H9 (cell line): ENCODE measurements around the gene BOD1L2. TPM values are rescaled to one million over a fixed set of nuclear protein-coding genes. Genes with fewer than 3 reads are reported as not detected.

Experiments
- DNase-seq: peaks from one replicate; pipeline ENCODE4 v3.0.0-alpha.2; 2017
- H2AFZ ChIP-seq: one replicate; pipeline ENCODE4 v1.6.1; 2013; ENCODE audit warnings: mild to moderate bottlenecking, low read length, control low read depth, moderate library complexity
- H2AK5ac ChIP-seq: 2 replicates; pipeline ENCODE4 v1.6.1; 2013; ENCODE audit warnings: low read length, control low read depth, mixed read lengths; ENCODE audit not compliant: insufficient read length
- H2BK120ac ChIP-seq: one replicate; pipeline ENCODE4 v1.6.1; 2013; ENCODE audit warnings: low read depth, mild to moderate bottlenecking, low read length, control low read depth, inconsistent platforms; ENCODE audit not compliant: poor library complexity, severe bottlenecking
- H2BK12ac ChIP-seq: 2 replicates; pipeline ENCODE4 v1.6.1; 2013; ENCODE audit warnings: low read length, control low read depth, mixed read lengths, low read depth; ENCODE audit not compliant: insufficient read length
- H2BK15ac ChIP-seq: 2 replicates; pipeline ENCODE4 v1.6.1; 2013; ENCODE audit warnings: low read depth, low read length, control low read depth
- H2BK20ac ChIP-seq: one replicate; pipeline ENCODE4 v1.6.1; 2013; ENCODE audit warnings: low read depth, mild to moderate bottlenecking, low read length, control low read depth, inconsistent platforms; ENCODE audit not compliant: poor library complexity, severe bottlenecking
- H2BK5ac ChIP-seq: 2 replicates; pipeline ENCODE4 v1.6.1; 2013; ENCODE audit warnings: low read length, control low read depth, mixed read lengths; ENCODE audit not compliant: insufficient read length
- H3K14ac ChIP-seq: 2 replicates; pipeline ENCODE4 v1.6.1; 2013; ENCODE audit warnings: low read length, control low read depth; ENCODE audit not compliant: insufficient read depth
- H3K18ac ChIP-seq: 2 replicates; pipeline ENCODE4 v1.6.1; 2013; ENCODE audit warnings: low read depth, mild to moderate bottlenecking, mixed read lengths, low read length, control low read depth; ENCODE audit not compliant: insufficient read length
- H3K23ac ChIP-seq: 2 replicates; pipeline ENCODE4 v1.6.1; 2013; ENCODE audit warnings: low read length, control low read depth, mixed read lengths, low read depth; ENCODE audit not compliant: insufficient read length
- H3K23me2 ChIP-seq: 2 replicates; pipeline ENCODE4 v1.6.1; 2013; ENCODE audit warnings: low read depth, mild to moderate bottlenecking, mixed read lengths, low read length, control low read depth; ENCODE audit not compliant: insufficient read length, poor library complexity, severe bottlenecking
- H3K27ac ChIP-seq: 2 replicates; pipeline ENCODE4 v1.5.1; 2013; ENCODE audit warnings: low read length, control low read depth, mixed read lengths, low read depth; ENCODE audit not compliant: insufficient read length
- H3K27me3 ChIP-seq: 2 replicates; pipeline ENCODE4 v1.6.1; 2013; ENCODE audit warnings: low read length, control low read depth, inconsistent platforms; ENCODE audit not compliant: insufficient read depth
- H3K4ac ChIP-seq: 2 replicates; pipeline ENCODE4 v1.6.1; 2013; ENCODE audit warnings: low read depth, mild to moderate bottlenecking, control low read depth, inconsistent platforms, low read length, moderate library complexity
- H3K4me1 ChIP-seq: 2 replicates; pipeline ENCODE4 v1.6.1; 2013; ENCODE audit warnings: low read length, control low read depth, inconsistent platforms; ENCODE audit not compliant: insufficient read depth
- H3K4me2 ChIP-seq: 2 replicates; pipeline ENCODE4 v1.6.1; 2013; ENCODE audit warnings: low read length, control low read depth, mixed read lengths; ENCODE audit not compliant: insufficient read length, insufficient read depth
- H3K56ac ChIP-seq: 2 replicates; pipeline ENCODE4 v1.6.1; 2013; ENCODE audit warnings: low read depth, mild to moderate bottlenecking, mixed read lengths, low read length, control low read depth; ENCODE audit not compliant: insufficient read length
- H3K79me1 ChIP-seq: 2 replicates; pipeline ENCODE4 v1.6.1; 2013; ENCODE audit warnings: low read depth, mild to moderate bottlenecking, moderate library complexity, low read length, control low read depth, inconsistent platforms; ENCODE audit not compliant: insufficient read depth, poor library complexity, severe bottlenecking
- H3K79me2 ChIP-seq: 2 replicates; pipeline ENCODE4 v1.6.1; 2013; ENCODE audit warnings: low read length, control low read depth, inconsistent platforms; ENCODE audit not compliant: insufficient read depth
- H3K9ac ChIP-seq: 2 replicates; pipeline ENCODE4 v1.6.1; 2013; ENCODE audit warnings: low read length, control low read depth, mixed read lengths; ENCODE audit not compliant: insufficient read length; ENCODE audit errors: extremely low read depth
- H3K9me3 ChIP-seq: one replicate; pipeline ENCODE4 v1.6.1; 2013; ENCODE audit warnings: low read depth, low read length, inconsistent platforms; ENCODE audit not compliant: control insufficient read depth
- H3T11ph ChIP-seq: one replicate; pipeline ENCODE4 v1.6.1; 2013; ENCODE audit warnings: mild to moderate bottlenecking, low read length, control low read depth, inconsistent platforms
- H4K20me1 ChIP-seq: one replicate; pipeline ENCODE4 v1.6.1; 2013; ENCODE audit not compliant: control insufficient read depth, insufficient read length, insufficient read depth
- H4K5ac ChIP-seq: 2 replicates; pipeline ENCODE4 v1.6.1; 2013; ENCODE audit warnings: low read depth, mild to moderate bottlenecking, mixed read lengths, low read length, control low read depth; ENCODE audit not compliant: insufficient read length
- H4K8ac ChIP-seq: replicated peaks from 2 replicates; pipeline ENCODE4 v1.6.1; 2013; ENCODE audit warnings: low read length, control low read depth, mixed read lengths, low read depth; ENCODE audit not compliant: insufficient read length
- H4K91ac ChIP-seq: 2 replicates; pipeline ENCODE4 v1.6.1; 2013; ENCODE audit warnings: low read depth, mild to moderate bottlenecking, moderate library complexity, mixed read lengths, low read length, control low read depth; ENCODE audit not compliant: insufficient read length
- H3K27ac Mint-ChIP-seq, 3 experiments: 2 replicates in 2 of 3; 3 replicates in 1 of 3; pipeline ENCODE4 v1.8.0; 2020 to 2021; ENCODE audit warnings: mixed read lengths in 3 of 3, mild to moderate bottlenecking in 1 of 3, moderate library complexity in 1 of 3
- H3K27me3 Mint-ChIP-seq: 2 replicates; pipeline ENCODE4 v1.8.0; 2021; ENCODE audit warnings: low read depth, mild to moderate bottlenecking, moderate library complexity, mixed read lengths
- H3K36me3 Mint-ChIP-seq, 3 experiments: 2 replicates in 2 of 3; 3 replicates in 1 of 3; pipeline ENCODE4 v1.8.0; 2020 to 2021; ENCODE audit warnings: low read depth in 3 of 3, mixed read lengths in 3 of 3; ENCODE audit not compliant: insufficient read depth in 1 of 3
- H3K4me1 Mint-ChIP-seq, 2 experiments: 2 replicates each; pipeline ENCODE4 v1.8.0; 2020; ENCODE audit warnings: mixed read lengths in 2 of 2
- H3K4me3 Mint-ChIP-seq, 2 experiments: 2 replicates in 1 of 2; 3 replicates in 1 of 2; pipeline ENCODE4 v1.8.0; 2020 to 2021; ENCODE audit warnings: mild to moderate bottlenecking in 2 of 2, mixed read lengths in 2 of 2, moderate library complexity in 1 of 2
- H3K9me3 Mint-ChIP-seq, 2 experiments: 2 replicates in 1 of 2; 3 replicates in 1 of 2; pipeline ENCODE4 v1.8.0; 2020; ENCODE audit warnings: mild to moderate bottlenecking in 2 of 2, mixed read lengths in 2 of 2, moderate library complexity in 1 of 2
- WGBS: extraction: QIAGEN DNeasy Blood & Tissue Kit; methylation state at CpG from one replicate; pipeline ENCODE4 v1.1.7; 2013; ENCODE audit warnings: missing lambda C conversion rate, low lambda C conversion rate, mixed read lengths; ENCODE audit not compliant: insufficient read length; ENCODE audit errors: extremely low coverage; 5-methylcytosine and 5-hydroxymethylcytosine counted together
- total RNA-seq: library from RNA; stranded (reverse); gene quantifications from 2 replicates; pipeline ENCODE4 v1.2.1, GENCODE V29; 2021
- TF ChIP-seq, protein P1 (sequence below): fragments of 200-600 bp; sonication (generic); conservative IDR thresholded peaks from 3 replicates; pipeline ENCODE4 v1.8.0; 2021; ENCODE audit warnings: antibody characterized with exemption, mild to moderate bottlenecking

Gene BOD1L2
- total RNA-seq, 1 experiment from 2014 or later: not detected

DNA sequence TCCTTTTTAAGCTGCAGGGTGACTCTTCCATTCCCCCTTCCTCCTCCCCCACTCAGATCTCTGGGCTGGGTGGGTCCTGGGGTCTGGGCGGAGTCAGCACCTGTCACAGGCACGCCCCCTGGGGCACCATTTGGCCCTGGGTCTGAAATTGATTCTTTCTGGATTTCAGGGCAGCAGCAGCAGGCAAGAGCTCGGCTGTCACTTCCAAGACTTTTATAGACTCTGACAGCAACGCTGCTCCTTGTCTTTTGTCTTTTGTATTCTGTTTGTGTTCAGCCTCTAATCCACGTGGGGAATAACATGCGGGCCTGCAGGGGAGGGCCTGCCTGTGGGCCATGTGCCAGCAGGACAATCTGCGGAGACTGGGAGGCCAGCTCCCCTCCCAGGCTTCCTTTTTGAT, 3.9 kb downstream of the BOD1L2 start:
- no peak overlapping the region for H3K23ac ChIP-seq
- no peaks in the 10 kb centered on the region for H3K23me2 ChIP-seq
- no peak overlapping the region for H3K4me2 ChIP-seq
- H4K20me1 ChIP-seq: no peaks in the 10 kb centered on the region
- H3K27me3 Mint-ChIP-seq: peaks cover 12% of the 10 kb centered on the region
- no peak overlapping the region for H4K8ac ChIP-seq
- no peak overlapping the region for H3K56ac ChIP-seq
- no peaks in the 10 kb centered on the region for H3K9me3 ChIP-seq
- H3T11ph ChIP-seq: no peak overlapping the region
- no peak overlapping the region for H2BK12ac ChIP-seq
- no peaks in the 10 kb centered on the region for H3K27me3 ChIP-seq
- H3K79me1 ChIP-seq: no peaks in the 10 kb centered on the region
- H3K4me3 Mint-ChIP-seq: no peak overlapping the region
- no peak overlapping the region for H2BK5ac ChIP-seq
- H2AFZ ChIP-seq: no peak overlapping the region
- H3K18ac ChIP-seq: no peak overlapping the region
- peak; percentile 67 for DNase-seq
- no peak overlapping the region for H3K9ac ChIP-seq
- H2AK5ac ChIP-seq: no peak overlapping the region
- no peak overlapping the region for H3K27ac ChIP-seq
- H3K27ac Mint-ChIP-seq: peak overlapping the region in 1 of 3 experiments; percentile 45; a peak in 1 of 7 replicates
- H3K14ac ChIP-seq: no peak overlapping the region
- H4K5ac ChIP-seq: no peak overlapping the region
- H2BK15ac ChIP-seq: no peak overlapping the region
- no peak overlapping the region for H4K91ac ChIP-seq
- H3K4me1 ChIP-seq: no peaks in the 10 kb centered on the region
- peaks cover 0 to 2% of the 10 kb centered on the region in 2 experiments; a peak in 2 of 5 replicates for H3K9me3 Mint-ChIP-seq
- H3K36me3 Mint-ChIP-seq: no peaks in the 10 kb centered on the region
- H3K4me1 Mint-ChIP-seq: peaks cover 31 to 39% of the 10 kb centered on the region in 2 experiments
- no peak overlapping the region for H2BK120ac ChIP-seq
- WGBS: no CpG with 5 or more reads among the region's 7 CpGs
- no peaks in the 10 kb centered on the region for H3K79me2 ChIP-seq
- H2BK20ac ChIP-seq: no peak overlapping the region
- TF ChIP-seq, protein P1, sequence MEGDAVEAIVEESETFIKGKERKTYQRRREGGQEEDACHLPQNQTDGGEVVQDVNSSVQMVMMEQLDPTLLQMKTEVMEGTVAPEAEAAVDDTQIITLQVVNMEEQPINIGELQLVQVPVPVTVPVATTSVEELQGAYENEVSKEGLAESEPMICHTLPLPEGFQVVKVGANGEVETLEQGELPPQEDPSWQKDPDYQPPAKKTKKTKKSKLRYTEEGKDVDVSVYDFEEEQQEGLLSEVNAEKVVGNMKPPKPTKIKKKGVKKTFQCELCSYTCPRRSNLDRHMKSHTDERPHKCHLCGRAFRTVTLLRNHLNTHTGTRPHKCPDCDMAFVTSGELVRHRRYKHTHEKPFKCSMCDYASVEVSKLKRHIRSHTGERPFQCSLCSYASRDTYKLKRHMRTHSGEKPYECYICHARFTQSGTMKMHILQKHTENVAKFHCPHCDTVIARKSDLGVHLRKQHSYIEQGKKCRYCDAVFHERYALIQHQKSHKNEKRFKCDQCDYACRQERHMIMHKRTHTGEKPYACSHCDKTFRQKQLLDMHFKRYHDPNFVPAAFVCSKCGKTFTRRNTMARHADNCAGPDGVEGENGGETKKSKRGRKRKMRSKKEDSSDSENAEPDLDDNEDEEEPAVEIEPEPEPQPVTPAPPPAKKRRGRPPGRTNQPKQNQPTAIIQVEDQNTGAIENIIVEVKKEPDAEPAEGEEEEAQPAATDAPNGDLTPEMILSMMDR: no peak
- H3K4ac ChIP-seq: no peak overlapping the region
